Naive B cell (primary cell): ENCODE results near the gene MGAM2. TPM values are rescaled to one million over a fixed set of nuclear protein-coding genes. Genes with fewer than 3 reads are reported as not detected.

Source experiments
- polyA plus RNA-seq, 6 donors: library from polyadenylated mRNA; unstranded; fragments of 300-500 nt; fragmentation: Illumina TruSeq; gene quantifications; one replicate each; pipeline ENCODE4 v1.2.3, GENCODE V29; 2021; ENCODE audit warnings: low read depth in 6 of 6

The MGAM2 gene
- polyA plus RNA-seq, 6 donors from 2014 or later = not detected

Other genes with a start within 250 kb of the MGAM2 start
- gene OR9A4, start 195.3 kb upstream of the MGAM2 start, polyA plus RNA-seq = not detected
- gene CLEC5A, start 164.7 kb upstream of the MGAM2 start, polyA plus RNA-seq = under 1 TPM in 1 of 6 donors, not detected in 5; 0.08 TPM
- not detected for gene TAS2R38, start 137.9 kb upstream of the MGAM2 start, polyA plus RNA-seq
- gene MGAM, start 115.8 kb upstream of the MGAM2 start, polyA plus RNA-seq = under 1 TPM in 1 of 6 donors, not detected in 5; 0.09 TPM
- not detected for gene PRSS58, start 146.3 kb downstream of the MGAM2 start, polyA plus RNA-seq